HG02970 (cell line): ENCODE measurements around the gene LYRM1.

Experiments
- ATAC-seq: cut with Tn5 transposase; IDR thresholded peaks from one replicate; pipeline ENCODE4 v1.9.1; 2021; ENCODE audit warnings: mild to moderate bottlenecking, moderate library complexity, moderate number of reproducible peaks; ENCODE audit not compliant: unreplicated experiment, low FRiP score

LYRM1 gene

GRCh38 chr16:20901068-20901435 lies 481 bp downstream of the LYRM1 start:
- no peak for ATAC-seq

- ATAC-seq, result no peak
Measured at GRCh38 chr16:20901436-20902112, 1.0 kb downstream of the LYRM1 start.

GRCh38 chr16:20902426-20902825 lies 1.9 kb downstream of the LYRM1 start:
- no peak for ATAC-seq

- ATAC-seq, result no peak
Measured at GRCh38 chr16:20903116-20903898, 2.7 kb downstream of the LYRM1 start.

GRCh38 chr16:20903899-20904506 lies 3.4 kb downstream of the LYRM1 start:
- ATAC-seq, result no peak

- no peak for ATAC-seq
Measured at GRCh38 chr16:20904507-20905081, 4.0 kb downstream of the LYRM1 start.

GRCh38 chr16:20905576-20905975 lies 5.0 kb downstream of the LYRM1 start:
- ATAC-seq, result no peak

GRCh38 chr16:20906341-20907255 lies 6.0 kb downstream of the LYRM1 start:
- ATAC-seq, result no peak

GRCh38 chr16:20910781-20911321 lies 10.3 kb downstream of the LYRM1 start:
- no peak for ATAC-seq

GRCh38 chr16:20911361-20911760 lies 10.8 kb downstream of the LYRM1 start:
- no peak for ATAC-seq

GRCh38 chr16:20916289-20916688 lies 15.7 kb downstream of the LYRM1 start:
- ATAC-seq, result no peak

GRCh38 chr16:20916942-20917341 lies 16.4 kb downstream of the LYRM1 start:
- ATAC-seq, result no peak

GRCh38 chr16:20918486-20919239 lies 18.1 kb downstream of the LYRM1 start:
- ATAC-seq, result no peak

- ATAC-seq, result no peak
Measured at GRCh38 chr16:20920091-20920490, 19.5 kb downstream of the LYRM1 start.

- no peak for ATAC-seq
Measured at GRCh38 chr16:20920799-20921198, 20.2 kb downstream of the LYRM1 start.

- no peak for ATAC-seq
Measured at GRCh38 chr16:20923876-20924275, 23.3 kb downstream of the LYRM1 start.

- ATAC-seq, result no peak
Measured at GRCh38 chr16:20925751-20926150, 25.2 kb downstream of the LYRM1 start.

GRCh38 chr16:20928774-20929411 lies 28.3 kb downstream of the LYRM1 start:
- no peak for ATAC-seq
